Measurements from ENCODE around the gene SUSD3.

DNA sequence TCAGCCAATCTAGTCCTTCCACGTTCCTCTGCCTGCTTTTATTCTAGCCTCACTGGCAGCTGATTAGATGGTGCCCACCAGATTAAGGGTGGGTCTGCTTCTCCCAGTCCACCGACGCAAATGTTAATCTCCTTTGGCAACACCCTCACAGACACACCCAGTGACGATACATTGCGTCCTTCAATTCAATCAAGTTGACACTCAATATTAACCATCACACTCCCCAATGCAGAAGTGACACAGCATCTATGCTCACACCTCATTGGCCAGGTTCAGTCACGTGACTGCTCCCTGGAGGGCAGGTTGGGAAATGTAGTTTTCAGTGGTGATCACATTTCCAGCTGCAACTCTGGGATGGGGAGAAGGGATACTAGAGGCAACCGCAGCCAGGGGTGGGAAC is 13.0 kb downstream of the SUSD3 start:
- TF ChIP-seq, protein P1, sequence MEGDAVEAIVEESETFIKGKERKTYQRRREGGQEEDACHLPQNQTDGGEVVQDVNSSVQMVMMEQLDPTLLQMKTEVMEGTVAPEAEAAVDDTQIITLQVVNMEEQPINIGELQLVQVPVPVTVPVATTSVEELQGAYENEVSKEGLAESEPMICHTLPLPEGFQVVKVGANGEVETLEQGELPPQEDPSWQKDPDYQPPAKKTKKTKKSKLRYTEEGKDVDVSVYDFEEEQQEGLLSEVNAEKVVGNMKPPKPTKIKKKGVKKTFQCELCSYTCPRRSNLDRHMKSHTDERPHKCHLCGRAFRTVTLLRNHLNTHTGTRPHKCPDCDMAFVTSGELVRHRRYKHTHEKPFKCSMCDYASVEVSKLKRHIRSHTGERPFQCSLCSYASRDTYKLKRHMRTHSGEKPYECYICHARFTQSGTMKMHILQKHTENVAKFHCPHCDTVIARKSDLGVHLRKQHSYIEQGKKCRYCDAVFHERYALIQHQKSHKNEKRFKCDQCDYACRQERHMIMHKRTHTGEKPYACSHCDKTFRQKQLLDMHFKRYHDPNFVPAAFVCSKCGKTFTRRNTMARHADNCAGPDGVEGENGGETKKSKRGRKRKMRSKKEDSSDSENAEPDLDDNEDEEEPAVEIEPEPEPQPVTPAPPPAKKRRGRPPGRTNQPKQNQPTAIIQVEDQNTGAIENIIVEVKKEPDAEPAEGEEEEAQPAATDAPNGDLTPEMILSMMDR (IDR thresholded peaks at IDR 0.05): no peak
- TF ChIP-seq POLR2AphosphoS5 (IDR thresholded peaks at IDR 0.05) (no peak), EP300 (IDR thresholded peaks at IDR 0.05) (no peak), POLR2A (IDR thresholded peaks at IDR 0.05) (no peak)
